H9 (cell line): ENCODE data around the gene ULK3. TPM values are rescaled to one million over a fixed set of nuclear protein-coding genes. Genes with fewer than 3 reads are reported as not detected.

ENCODE experiments used
- DNase-seq: peaks from one replicate; pipeline ENCODE4 v3.0.0-alpha.2; 2017
- H2AFZ ChIP-seq: one replicate; pipeline ENCODE4 v1.6.1; 2013; ENCODE audit warnings: mild to moderate bottlenecking, low read length, control low read depth, moderate library complexity
- H2AK5ac ChIP-seq: 2 replicates; pipeline ENCODE4 v1.6.1; 2013; ENCODE audit warnings: low read length, control low read depth, mixed read lengths; ENCODE audit not compliant: insufficient read length
- H2BK120ac ChIP-seq: one replicate; pipeline ENCODE4 v1.6.1; 2013; ENCODE audit warnings: low read depth, mild to moderate bottlenecking, low read length, control low read depth, inconsistent platforms; ENCODE audit not compliant: poor library complexity, severe bottlenecking
- H2BK12ac ChIP-seq: 2 replicates; pipeline ENCODE4 v1.6.1; 2013; ENCODE audit warnings: low read length, control low read depth, mixed read lengths, low read depth; ENCODE audit not compliant: insufficient read length
- H2BK15ac ChIP-seq: 2 replicates; pipeline ENCODE4 v1.6.1; 2013; ENCODE audit warnings: low read depth, low read length, control low read depth
- H2BK20ac ChIP-seq: one replicate; pipeline ENCODE4 v1.6.1; 2013; ENCODE audit warnings: low read depth, mild to moderate bottlenecking, low read length, control low read depth, inconsistent platforms; ENCODE audit not compliant: poor library complexity, severe bottlenecking
- H2BK5ac ChIP-seq: 2 replicates; pipeline ENCODE4 v1.6.1; 2013; ENCODE audit warnings: low read length, control low read depth, mixed read lengths; ENCODE audit not compliant: insufficient read length
- H3K14ac ChIP-seq: 2 replicates; pipeline ENCODE4 v1.6.1; 2013; ENCODE audit warnings: low read length, control low read depth; ENCODE audit not compliant: insufficient read depth
- H3K18ac ChIP-seq: 2 replicates; pipeline ENCODE4 v1.6.1; 2013; ENCODE audit warnings: low read depth, mild to moderate bottlenecking, mixed read lengths, low read length, control low read depth; ENCODE audit not compliant: insufficient read length
- H3K23ac ChIP-seq: 2 replicates; pipeline ENCODE4 v1.6.1; 2013; ENCODE audit warnings: low read length, control low read depth, mixed read lengths, low read depth; ENCODE audit not compliant: insufficient read length
- H3K23me2 ChIP-seq: 2 replicates; pipeline ENCODE4 v1.6.1; 2013; ENCODE audit warnings: low read depth, mild to moderate bottlenecking, mixed read lengths, low read length, control low read depth; ENCODE audit not compliant: insufficient read length, poor library complexity, severe bottlenecking
- H3K27ac ChIP-seq: 2 replicates; pipeline ENCODE4 v1.5.1; 2013; ENCODE audit warnings: low read length, control low read depth, mixed read lengths, low read depth; ENCODE audit not compliant: insufficient read length
- H3K27me3 ChIP-seq: 2 replicates; pipeline ENCODE4 v1.6.1; 2013; ENCODE audit warnings: low read length, control low read depth, inconsistent platforms; ENCODE audit not compliant: insufficient read depth
- H3K4ac ChIP-seq: 2 replicates; pipeline ENCODE4 v1.6.1; 2013; ENCODE audit warnings: low read depth, mild to moderate bottlenecking, control low read depth, inconsistent platforms, low read length, moderate library complexity
- H3K4me1 ChIP-seq: 2 replicates; pipeline ENCODE4 v1.6.1; 2013; ENCODE audit warnings: low read length, control low read depth, inconsistent platforms; ENCODE audit not compliant: insufficient read depth
- H3K4me2 ChIP-seq: 2 replicates; pipeline ENCODE4 v1.6.1; 2013; ENCODE audit warnings: low read length, control low read depth, mixed read lengths; ENCODE audit not compliant: insufficient read length, insufficient read depth
- H3K56ac ChIP-seq: 2 replicates; pipeline ENCODE4 v1.6.1; 2013; ENCODE audit warnings: low read depth, mild to moderate bottlenecking, mixed read lengths, low read length, control low read depth; ENCODE audit not compliant: insufficient read length
- H3K79me1 ChIP-seq: 2 replicates; pipeline ENCODE4 v1.6.1; 2013; ENCODE audit warnings: low read depth, mild to moderate bottlenecking, moderate library complexity, low read length, control low read depth, inconsistent platforms; ENCODE audit not compliant: insufficient read depth, poor library complexity, severe bottlenecking
- H3K79me2 ChIP-seq: 2 replicates; pipeline ENCODE4 v1.6.1; 2013; ENCODE audit warnings: low read length, control low read depth, inconsistent platforms; ENCODE audit not compliant: insufficient read depth
- H3K9ac ChIP-seq: 2 replicates; pipeline ENCODE4 v1.6.1; 2013; ENCODE audit warnings: low read length, control low read depth, mixed read lengths; ENCODE audit not compliant: insufficient read length; ENCODE audit errors: extremely low read depth
- H3K9me3 ChIP-seq: one replicate; pipeline ENCODE4 v1.6.1; 2013; ENCODE audit warnings: low read depth, low read length, inconsistent platforms; ENCODE audit not compliant: control insufficient read depth
- H3T11ph ChIP-seq: one replicate; pipeline ENCODE4 v1.6.1; 2013; ENCODE audit warnings: mild to moderate bottlenecking, low read length, control low read depth, inconsistent platforms
- H4K20me1 ChIP-seq: one replicate; pipeline ENCODE4 v1.6.1; 2013; ENCODE audit not compliant: control insufficient read depth, insufficient read length, insufficient read depth
- H4K5ac ChIP-seq: 2 replicates; pipeline ENCODE4 v1.6.1; 2013; ENCODE audit warnings: low read depth, mild to moderate bottlenecking, mixed read lengths, low read length, control low read depth; ENCODE audit not compliant: insufficient read length
- H4K8ac ChIP-seq: replicated peaks from 2 replicates; pipeline ENCODE4 v1.6.1; 2013; ENCODE audit warnings: low read length, control low read depth, mixed read lengths, low read depth; ENCODE audit not compliant: insufficient read length
- H4K91ac ChIP-seq: 2 replicates; pipeline ENCODE4 v1.6.1; 2013; ENCODE audit warnings: low read depth, mild to moderate bottlenecking, moderate library complexity, mixed read lengths, low read length, control low read depth; ENCODE audit not compliant: insufficient read length
- H3K27ac Mint-ChIP-seq, 3 experiments: 2 replicates in 2 of 3; 3 replicates in 1 of 3; pipeline ENCODE4 v1.8.0; 2020 to 2021; ENCODE audit warnings: mixed read lengths in 3 of 3, mild to moderate bottlenecking in 1 of 3, moderate library complexity in 1 of 3
- H3K27me3 Mint-ChIP-seq: 2 replicates; pipeline ENCODE4 v1.8.0; 2021; ENCODE audit warnings: low read depth, mild to moderate bottlenecking, moderate library complexity, mixed read lengths
- H3K36me3 Mint-ChIP-seq, 3 experiments: 2 replicates in 2 of 3; 3 replicates in 1 of 3; pipeline ENCODE4 v1.8.0; 2020 to 2021; ENCODE audit warnings: low read depth in 3 of 3, mixed read lengths in 3 of 3; ENCODE audit not compliant: insufficient read depth in 1 of 3
- H3K4me1 Mint-ChIP-seq, 2 experiments: 2 replicates each; pipeline ENCODE4 v1.8.0; 2020; ENCODE audit warnings: mixed read lengths in 2 of 2
- H3K4me3 Mint-ChIP-seq, 2 experiments: 2 replicates in 1 of 2; 3 replicates in 1 of 2; pipeline ENCODE4 v1.8.0; 2020 to 2021; ENCODE audit warnings: mild to moderate bottlenecking in 2 of 2, mixed read lengths in 2 of 2, moderate library complexity in 1 of 2
- H3K9me3 Mint-ChIP-seq, 2 experiments: 2 replicates in 1 of 2; 3 replicates in 1 of 2; pipeline ENCODE4 v1.8.0; 2020; ENCODE audit warnings: mild to moderate bottlenecking in 2 of 2, mixed read lengths in 2 of 2, moderate library complexity in 1 of 2
- WGBS: extraction: QIAGEN DNeasy Blood & Tissue Kit; methylation state at CpG from one replicate; pipeline ENCODE4 v1.1.7; 2013; ENCODE audit warnings: missing lambda C conversion rate, low lambda C conversion rate, mixed read lengths; ENCODE audit not compliant: insufficient read length; ENCODE audit errors: extremely low coverage; 5-methylcytosine and 5-hydroxymethylcytosine counted together
- total RNA-seq: library from RNA; stranded (reverse); gene quantifications from 2 replicates; pipeline ENCODE4 v1.2.1, GENCODE V29; 2021
- TF ChIP-seq, protein P1 (sequence below): fragments of 200-600 bp; sonication (generic); conservative IDR thresholded peaks from 3 replicates; pipeline ENCODE4 v1.8.0; 2021; ENCODE audit warnings: antibody characterized with exemption, mild to moderate bottlenecking

The ULK3 gene
- total RNA-seq, 1 experiment from 2014 or later, result 34.0 TPM

GRCh38 chr15:74795966-74796625 lies 46.9 kb downstream of the ULK3 start:
- WGBS, result no CpG with 5 or more reads among the region's 14 CpGs
- no peak overlapping the region for H3K4me3 Mint-ChIP-seq
- no peak overlapping the region for H3K56ac ChIP-seq
- no peak overlapping the region for H3K23ac ChIP-seq
- H4K91ac ChIP-seq, result no peak overlapping the region
- no peak overlapping the region for H3T11ph ChIP-seq
- H3K27ac Mint-ChIP-seq, result no peak overlapping the region; a peak in 1 of 7 replicates
- no peaks in the 10 kb centered on the region for H4K20me1 ChIP-seq
- peaks cover 2 to 9% (median 7%) of the 10 kb centered on the region in 3 experiments; a peak in 6 of 7 replicates for H3K36me3 Mint-ChIP-seq
- no peak overlapping the region for H2BK15ac ChIP-seq
- no peak overlapping the region for H3K9ac ChIP-seq
- H2BK20ac ChIP-seq, result no peak overlapping the region
- TF ChIP-seq, protein P1, sequence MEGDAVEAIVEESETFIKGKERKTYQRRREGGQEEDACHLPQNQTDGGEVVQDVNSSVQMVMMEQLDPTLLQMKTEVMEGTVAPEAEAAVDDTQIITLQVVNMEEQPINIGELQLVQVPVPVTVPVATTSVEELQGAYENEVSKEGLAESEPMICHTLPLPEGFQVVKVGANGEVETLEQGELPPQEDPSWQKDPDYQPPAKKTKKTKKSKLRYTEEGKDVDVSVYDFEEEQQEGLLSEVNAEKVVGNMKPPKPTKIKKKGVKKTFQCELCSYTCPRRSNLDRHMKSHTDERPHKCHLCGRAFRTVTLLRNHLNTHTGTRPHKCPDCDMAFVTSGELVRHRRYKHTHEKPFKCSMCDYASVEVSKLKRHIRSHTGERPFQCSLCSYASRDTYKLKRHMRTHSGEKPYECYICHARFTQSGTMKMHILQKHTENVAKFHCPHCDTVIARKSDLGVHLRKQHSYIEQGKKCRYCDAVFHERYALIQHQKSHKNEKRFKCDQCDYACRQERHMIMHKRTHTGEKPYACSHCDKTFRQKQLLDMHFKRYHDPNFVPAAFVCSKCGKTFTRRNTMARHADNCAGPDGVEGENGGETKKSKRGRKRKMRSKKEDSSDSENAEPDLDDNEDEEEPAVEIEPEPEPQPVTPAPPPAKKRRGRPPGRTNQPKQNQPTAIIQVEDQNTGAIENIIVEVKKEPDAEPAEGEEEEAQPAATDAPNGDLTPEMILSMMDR, result no peak
- H2BK5ac ChIP-seq, result no peak overlapping the region
- no peak overlapping the region for H3K18ac ChIP-seq
- no peaks in the 10 kb centered on the region for H3K27me3 Mint-ChIP-seq
- no peaks in the 10 kb centered on the region for H3K23me2 ChIP-seq
- no peaks in the 10 kb centered on the region for H3K79me2 ChIP-seq
- H3K27me3 ChIP-seq, result no peaks in the 10 kb centered on the region
- no peak overlapping the region for H3K4me2 ChIP-seq
- H4K5ac ChIP-seq, result no peak overlapping the region
- H3K4me1 ChIP-seq, result no peaks in the 10 kb centered on the region
- H2BK120ac ChIP-seq, result no peak overlapping the region
- H3K4ac ChIP-seq, result no peak overlapping the region
- no peaks in the 10 kb centered on the region for H3K9me3 ChIP-seq
- DNase-seq, result no peak
- H3K4me1 Mint-ChIP-seq, result peaks cover 16 to 20% of the 10 kb centered on the region in 2 experiments
- H3K79me1 ChIP-seq, result no peaks in the 10 kb centered on the region
- no peak overlapping the region for H3K14ac ChIP-seq
- H2AK5ac ChIP-seq, result no peak overlapping the region
- H2AFZ ChIP-seq, result no peak overlapping the region
- no peaks in the 10 kb centered on the region for H3K9me3 Mint-ChIP-seq
- H4K8ac ChIP-seq, result no peak overlapping the region
- H3K27ac ChIP-seq, result no peak overlapping the region
- H2BK12ac ChIP-seq, result no peak overlapping the region
